CD4-positive, alpha-beta T cell treated with Interleukin-12 subunit alpha and Interleukin-12 subunit beta, for 1 hour (primary cell): ENCODE results near the gene ZBP1.

Experiments
- DNase-seq: peaks from one replicate; pipeline ENCODE4 v3.0.0-alpha.2; 2020

ZBP1 gene

GRCh38 chr20:57620274-57620990 is at the start of gene ZBP1:
Gene ZBP1, minus strand, starts transcription at chr20:57620426. Its CDS starts 131 bp downstream, at chr20:57620295.
- DNase-seq, result peak; percentile 70

- DNase-seq, result no peak
Observed at GRCh38 chr20:57669632-57670031, 49.4 kb upstream of the ZBP1 start.

- DNase-seq, result no peak
Observed at GRCh38 chr20:57667924-57668782, 47.9 kb upstream of the ZBP1 start.

GRCh38 chr20:57667388-57667787 is 47.2 kb upstream of the ZBP1 start:
- no peak for DNase-seq

- DNase-seq, result no peak
Observed at GRCh38 chr20:57666834-57667157, 46.6 kb upstream of the ZBP1 start.

GRCh38 chr20:57666106-57666833 is 46.0 kb upstream of the ZBP1 start:
- DNase-seq, result no peak

- no peak for DNase-seq
Observed at GRCh38 chr20:57665589-57665971, 45.4 kb upstream of the ZBP1 start.

GRCh38 chr20:57664924-57665588 is 44.8 kb upstream of the ZBP1 start:
- DNase-seq, result no peak

GRCh38 chr20:57664476-57664875 is 44.2 kb upstream of the ZBP1 start:
- DNase-seq, result no peak

- no peak for DNase-seq
Observed at GRCh38 chr20:57663681-57664451, 43.6 kb upstream of the ZBP1 start.

GRCh38 chr20:57663241-57663640 is 43.0 kb upstream of the ZBP1 start:
- DNase-seq, result no peak

- DNase-seq, result no peak
Observed at GRCh38 chr20:57662456-57663240, 42.4 kb upstream of the ZBP1 start.

GRCh38 chr20:57661746-57662455 is 41.7 kb upstream of the ZBP1 start:
- no peak for DNase-seq

- no peak for DNase-seq
Observed at GRCh38 chr20:57660922-57661745, 40.9 kb upstream of the ZBP1 start.

- DNase-seq, result no peak
Observed at GRCh38 chr20:57660181-57660921, 40.1 kb upstream of the ZBP1 start.

GRCh38 chr20:57659517-57660180 is 39.4 kb upstream of the ZBP1 start:
- DNase-seq, result no peak

- DNase-seq, result no peak
Observed at GRCh38 chr20:57658833-57659516, 38.7 kb upstream of the ZBP1 start.

GRCh38 chr20:57658447-57658832 is 38.2 kb upstream of the ZBP1 start:
- DNase-seq, result no peak
